NCI-H1092 (cell line): ENCODE results near the gene GRIK2.

Source experiments
- DNase-seq: peaks from one replicate; lab custom pipeline; 2025; lab: John Stamatoyannopoulos, UW

GRIK2 gene

DNA sequence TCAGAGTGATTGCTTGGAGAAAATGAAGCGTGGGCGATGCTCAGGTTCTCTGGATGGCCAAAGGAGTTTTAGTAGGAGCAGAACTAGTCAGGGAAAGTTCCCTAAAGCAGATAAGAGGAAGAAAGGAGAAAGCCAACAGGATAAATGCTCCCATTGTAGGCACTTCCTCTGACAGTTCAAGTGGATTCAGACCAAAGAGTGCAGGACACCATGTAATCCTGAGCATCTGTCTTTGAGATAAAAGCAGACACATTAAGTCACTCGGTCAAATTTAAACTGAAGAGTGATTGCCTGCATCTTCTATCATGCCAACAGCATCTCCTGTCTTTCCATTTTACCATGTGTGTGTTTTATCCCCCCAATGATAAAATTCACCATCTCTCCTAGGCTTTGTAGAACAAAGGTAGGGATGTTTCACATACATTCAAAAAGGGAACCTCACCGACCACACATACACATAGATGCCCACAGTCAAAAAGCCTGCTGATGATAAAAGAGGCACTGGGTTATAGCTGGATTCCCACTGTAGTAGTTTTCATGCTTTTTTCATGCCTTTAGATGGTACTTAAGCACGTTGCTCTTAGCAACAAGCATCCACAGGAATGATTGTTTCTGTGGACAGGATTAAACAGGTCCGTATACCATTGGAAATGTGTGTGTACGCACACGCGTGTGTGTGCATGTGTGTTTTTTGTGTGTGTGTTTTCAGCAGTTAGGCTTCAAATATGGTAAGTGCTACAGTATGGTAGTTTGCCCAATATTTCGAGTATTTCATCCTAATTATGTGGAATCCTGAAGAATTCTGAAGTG, 7.0 kb downstream of the GRIK2 start:
- no peak for DNase-seq

DNA sequence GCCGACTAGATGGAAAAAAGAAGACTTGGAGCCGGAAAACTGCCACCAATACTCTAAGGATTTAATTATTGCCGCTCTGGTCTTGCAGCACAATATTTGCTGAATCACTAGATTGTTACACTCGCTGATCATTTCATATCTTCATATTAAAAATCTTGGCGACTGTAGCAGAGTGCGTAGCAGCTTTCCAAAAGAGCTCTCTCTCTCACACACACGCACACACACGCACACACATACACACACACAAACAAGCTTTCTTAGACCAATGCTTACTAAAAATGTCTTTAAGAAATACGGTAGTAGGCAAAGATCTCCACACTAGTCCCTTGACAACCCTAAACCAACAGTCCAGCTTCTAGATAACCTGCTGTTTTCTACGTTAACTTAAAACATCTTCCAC, 7.7 kb downstream of the GRIK2 start:
- DNase-seq: no peak

DNA sequence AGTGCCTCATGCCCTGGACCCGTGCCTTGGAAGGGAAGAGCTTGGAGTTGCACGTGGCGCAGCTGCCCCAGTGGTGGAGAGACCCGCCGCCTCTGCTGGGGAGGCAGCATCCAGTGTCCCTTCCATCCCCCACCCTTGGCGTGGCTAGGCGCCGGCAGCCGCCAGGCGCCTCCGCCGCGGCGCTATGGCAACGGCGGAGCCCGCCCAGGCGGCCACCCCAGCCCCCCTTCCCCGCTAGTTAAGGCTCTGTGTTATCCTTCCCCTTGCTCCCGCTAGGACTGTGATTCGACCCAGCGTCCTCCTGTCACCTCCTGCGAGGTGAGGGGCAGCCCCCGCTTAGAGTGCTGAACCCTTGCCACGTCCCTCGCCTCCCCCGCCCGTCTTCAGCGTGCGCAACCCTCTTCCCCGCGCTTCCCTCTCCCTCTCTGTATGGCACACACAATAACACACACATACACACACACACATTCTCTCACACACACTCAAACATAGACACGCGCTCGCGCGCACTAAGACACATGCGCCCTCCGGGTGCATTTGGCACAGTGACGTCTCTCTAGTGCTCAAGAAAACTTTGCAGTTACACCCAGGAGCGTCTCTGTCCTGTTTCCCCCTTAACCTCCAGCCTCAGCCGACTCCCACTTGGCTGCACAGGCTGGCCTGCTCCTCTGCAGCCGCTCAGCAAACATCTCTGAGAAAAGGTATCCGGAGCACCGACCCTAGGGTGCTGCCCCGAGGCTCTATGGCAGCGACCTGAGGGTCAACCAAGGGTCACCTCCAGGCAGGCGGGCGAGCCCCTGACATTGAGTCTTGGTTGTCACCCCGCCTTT, 8.5 kb downstream of the GRIK2 start:
- DNase-seq: no peak

DNA sequence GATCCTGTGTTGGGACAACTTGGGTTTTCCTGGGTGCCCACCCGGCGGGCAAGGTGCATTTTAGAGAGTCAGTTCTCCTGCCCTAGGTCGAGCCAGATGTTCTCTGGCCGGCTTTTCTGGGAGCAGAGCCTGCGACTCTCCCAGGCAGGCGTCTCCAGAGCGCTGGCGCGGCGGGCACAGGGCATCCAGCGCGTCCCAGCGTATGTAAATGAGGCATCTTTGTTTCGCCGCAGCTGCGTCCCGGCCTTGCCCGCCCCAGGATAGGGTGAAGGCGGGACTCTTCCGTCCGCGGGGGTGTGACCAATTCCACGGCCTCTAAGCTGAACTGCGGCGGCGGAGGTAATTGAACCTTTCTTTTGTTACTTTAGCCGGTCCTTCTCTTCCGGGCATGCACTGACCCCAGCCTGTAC, 9.1 kb downstream of the GRIK2 start:
- DNase-seq: no peak

- no peak for DNase-seq
Measured at GRCh38 chr6:101403216-101403945, 9.9 kb downstream of the GRIK2 start.

- DNase-seq: no peak
Measured at GRCh38 chr6:101404775-101405174, 11.3 kb downstream of the GRIK2 start.

DNA sequence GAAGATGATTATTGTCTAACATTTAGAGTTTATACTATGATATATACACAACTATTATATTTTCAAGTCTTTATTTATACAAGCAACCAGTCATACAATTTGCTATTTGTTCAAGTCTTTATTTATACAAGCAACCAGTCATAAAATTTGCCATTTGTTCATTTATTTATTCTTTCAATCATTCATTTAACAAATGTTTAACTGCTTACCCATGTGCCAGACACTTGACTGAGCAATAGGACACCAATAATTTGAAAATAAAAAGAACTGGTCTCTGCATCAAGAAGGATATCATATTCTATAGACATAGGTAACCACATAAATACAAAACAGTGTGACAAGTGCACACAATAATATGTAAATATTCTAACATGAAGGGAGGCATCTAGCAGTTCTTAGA, 20.3 kb downstream of the GRIK2 start:
- no peak for DNase-seq

DNA sequence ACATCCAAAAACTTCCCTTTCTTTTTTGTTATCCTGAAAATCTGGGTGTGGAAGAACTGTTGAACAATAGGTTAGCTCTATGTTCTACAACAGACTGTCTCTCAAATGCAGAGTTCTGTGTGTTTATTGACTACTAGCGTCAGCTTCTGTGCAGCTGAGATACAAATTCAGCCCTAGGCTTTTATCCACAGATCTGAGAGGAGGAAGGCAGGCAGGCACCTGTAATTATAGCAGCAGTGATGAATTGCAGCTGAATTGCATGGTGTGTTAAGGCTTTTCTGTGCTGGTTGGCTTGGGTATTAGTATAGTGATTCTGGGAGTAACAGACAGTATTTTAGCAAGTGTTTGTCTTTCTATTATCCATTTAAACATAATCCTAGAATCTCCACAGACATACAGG, 24.4 kb downstream of the GRIK2 start:
- DNase-seq: no peak

DNA sequence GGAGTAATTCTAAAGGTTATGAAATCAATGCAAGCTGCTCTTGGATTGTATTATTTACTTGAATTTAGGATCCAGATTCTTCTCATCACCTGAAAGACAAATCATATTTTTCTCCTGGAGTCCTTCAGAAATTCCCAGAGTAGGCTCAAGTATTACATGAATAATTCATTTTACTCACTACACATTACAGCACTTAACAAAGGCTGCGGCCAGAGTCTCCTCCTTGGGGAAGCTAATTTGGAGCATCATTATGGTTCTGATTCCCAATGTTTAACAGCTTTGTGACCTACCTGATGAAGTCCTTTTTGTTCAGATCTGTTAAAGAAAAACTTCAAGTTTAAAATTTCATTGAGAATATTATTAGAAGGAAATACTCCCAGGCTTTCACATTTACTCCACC, 28.7 kb downstream of the GRIK2 start:
- no peak for DNase-seq

- DNase-seq: no peak
Measured at GRCh38 chr6:101422811-101423210, 29.3 kb downstream of the GRIK2 start.

GRCh38 chr6:101429270-101429669, 35.8 kb downstream of the GRIK2 start:
- DNase-seq: no peak

DNA sequence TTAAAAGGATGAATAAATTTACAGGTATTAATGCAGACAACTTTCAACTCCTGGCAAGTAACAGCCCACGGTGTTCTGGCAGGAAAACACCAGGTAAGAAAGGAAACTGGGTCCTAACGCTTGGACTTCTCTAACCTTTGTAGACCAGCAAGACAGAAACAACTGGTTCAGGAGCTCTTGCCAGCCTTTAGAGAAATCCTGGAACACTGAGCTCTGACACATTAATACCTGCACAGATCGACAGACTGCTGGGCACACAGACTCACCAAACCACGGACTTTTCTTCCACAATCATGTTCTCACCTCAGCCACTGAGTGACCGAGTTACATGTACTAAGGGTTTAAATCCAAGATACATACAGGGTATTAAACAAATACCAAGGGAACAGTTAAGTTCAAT, 36.3 kb downstream of the GRIK2 start:
- DNase-seq: no peak

GRCh38 chr6:101433141-101433540, 39.6 kb downstream of the GRIK2 start:
- DNase-seq: no peak

GRCh38 chr6:101434601-101435000, 41.1 kb downstream of the GRIK2 start:
- DNase-seq: no peak

GRCh38 chr6:101435038-101435437, 41.5 kb downstream of the GRIK2 start:
- DNase-seq: no peak

DNA sequence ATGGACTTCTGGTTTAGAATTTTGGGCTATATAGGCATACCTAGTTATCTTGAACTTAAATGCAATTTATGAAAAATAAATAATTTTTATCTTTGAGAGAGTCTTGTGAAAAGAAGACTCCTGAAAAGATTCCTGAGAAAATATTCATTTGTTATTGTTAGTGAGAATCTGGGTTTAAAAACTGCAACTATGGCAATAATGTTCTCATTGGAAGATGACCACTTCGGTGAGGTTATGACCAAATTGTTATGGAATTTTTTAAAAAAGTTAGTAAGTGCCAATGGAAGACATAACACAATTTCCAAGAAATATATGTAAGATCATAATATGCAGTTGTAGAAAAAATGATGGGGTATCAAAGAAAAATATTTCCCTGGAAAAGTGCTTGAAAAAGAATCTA, 46.3 kb downstream of the GRIK2 start:
- no peak for DNase-seq

GRCh38 chr6:101443315-101443714, 49.8 kb downstream of the GRIK2 start:
- no peak for DNase-seq

DNA sequence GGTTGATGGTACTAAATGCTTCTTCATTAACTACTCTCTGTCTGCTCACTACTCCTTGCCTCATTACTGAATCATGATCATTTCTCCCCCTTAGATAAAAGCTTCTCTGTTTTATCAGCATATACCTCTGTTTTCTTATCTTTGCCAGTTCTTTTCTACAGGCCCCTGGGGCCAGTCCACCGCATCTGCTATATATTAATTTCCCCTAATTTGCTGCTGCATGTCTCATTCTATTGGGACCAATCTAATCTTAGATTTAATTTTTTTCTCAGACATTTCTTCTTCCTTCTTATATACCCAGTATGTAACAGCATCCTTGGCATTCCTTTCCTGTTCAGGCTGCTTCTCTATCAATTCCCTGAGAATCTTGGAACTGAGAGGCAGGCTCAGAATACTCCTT, 51.2 kb downstream of the GRIK2 start:
- no peak for DNase-seq

DNA sequence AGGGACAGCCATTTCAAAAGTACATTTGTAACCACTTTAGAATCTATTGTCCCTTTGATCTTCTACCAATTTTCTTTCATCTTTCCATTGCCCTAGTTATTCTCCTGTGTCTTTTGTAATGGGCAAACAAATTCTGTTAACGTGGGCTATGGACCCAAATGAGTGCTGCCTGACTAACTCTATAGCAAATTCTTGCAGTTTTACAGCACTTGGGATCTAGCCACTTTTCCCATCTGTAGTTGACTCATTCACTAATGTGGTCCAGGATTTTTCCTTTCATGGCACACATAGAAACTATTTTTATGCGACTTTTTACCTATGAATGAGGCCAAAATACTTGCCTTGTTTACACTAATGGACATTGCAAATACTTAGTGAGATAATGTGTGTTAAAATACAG, 52.0 kb downstream of the GRIK2 start:
- DNase-seq: no peak

GRCh38 chr6:101450901-101451300, 57.4 kb downstream of the GRIK2 start:
- DNase-seq: no peak

DNA sequence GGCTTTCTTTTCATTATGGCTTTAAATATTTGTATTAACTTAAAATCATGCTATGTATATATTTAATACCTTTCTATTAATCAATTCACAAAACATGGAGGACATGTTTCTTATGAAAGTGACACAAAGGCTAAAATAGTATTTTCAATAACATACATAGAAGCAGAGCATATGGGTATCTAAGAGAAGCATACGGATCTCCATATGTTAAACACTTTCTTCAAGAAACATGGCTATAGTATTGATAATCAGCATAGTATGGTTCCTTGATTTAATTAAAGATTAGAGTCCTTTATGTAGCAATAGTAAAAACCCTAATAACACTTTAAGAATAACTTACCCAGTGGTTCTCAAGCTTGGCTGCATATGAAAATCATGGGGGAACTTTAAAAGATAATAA, 58.5 kb downstream of the GRIK2 start:
- DNase-seq: no peak

DNA sequence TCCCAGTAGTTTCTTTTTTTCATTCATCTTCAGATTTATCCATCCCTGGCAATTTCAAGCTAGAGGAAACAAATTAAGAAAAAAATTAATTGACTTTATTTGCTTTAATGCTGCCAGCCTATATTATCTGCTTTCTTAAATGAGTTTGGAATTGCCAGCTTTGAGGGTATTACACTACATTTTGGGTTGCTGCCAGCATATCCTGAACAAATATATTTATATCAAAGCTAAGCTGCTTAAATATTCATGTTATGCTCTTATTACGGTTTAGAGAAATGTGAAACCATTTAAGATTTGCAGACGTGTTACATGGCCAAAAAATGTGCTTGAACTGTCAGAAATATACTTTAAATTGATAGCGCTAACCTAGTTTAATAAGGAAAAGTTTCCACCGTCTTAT, 59.7 kb downstream of the GRIK2 start:
- peak; percentile 2 for DNase-seq
